ENCODE data around the gene ZNF646. TPM values are rescaled to one million over a fixed set of nuclear protein-coding genes. Genes with fewer than 3 reads are reported as not detected.

Gene ZNF646
- total and polyA plus RNA-seq, 2 experiments from 2014 or later = 7.1 to 32.6 TPM

DNA sequence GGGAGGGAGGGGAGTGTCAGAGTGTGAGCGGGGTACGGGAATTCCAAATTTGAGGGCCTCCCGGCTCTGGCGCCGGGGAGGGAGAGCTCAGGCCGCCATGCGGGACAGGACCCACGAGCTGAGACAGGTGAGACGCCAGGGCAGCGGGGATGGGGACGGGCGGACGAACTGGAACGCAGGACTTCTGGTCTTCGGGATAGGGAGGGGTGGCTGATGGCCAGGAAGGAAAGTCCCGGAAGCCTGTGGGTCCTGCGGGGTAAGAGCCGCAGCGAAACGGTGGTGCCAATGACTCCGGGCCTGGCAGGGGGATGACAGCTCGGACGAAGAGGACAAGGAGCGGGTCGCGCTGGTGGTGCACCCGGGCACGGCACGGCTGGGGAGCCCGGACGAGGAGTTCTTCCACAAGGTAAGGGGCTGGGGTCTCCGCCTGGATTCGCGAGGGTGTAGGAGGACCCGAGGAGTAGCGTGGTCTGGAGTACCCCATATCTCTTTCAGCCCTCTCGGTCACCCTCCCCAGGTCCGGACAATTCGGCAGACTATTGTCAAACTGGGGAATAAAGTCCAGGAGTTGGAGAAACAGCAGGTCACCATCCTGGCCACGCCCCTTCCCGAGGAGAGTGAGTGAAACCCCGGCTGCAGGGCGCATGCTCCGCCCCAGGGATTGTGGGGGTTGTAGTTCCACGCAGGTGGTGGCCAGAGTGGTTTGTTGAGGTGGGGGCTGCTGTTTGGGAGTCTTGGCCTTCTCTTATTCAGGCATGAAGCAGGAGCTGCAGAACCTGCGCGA, 40.3 kb upstream of the ZNF646 start:
- peak overlapping the region; percentile 87 for H3K27ac ChIP-seq
- no peak for TF ChIP-seq CTCF (IDR thresholded peaks at IDR 0.05; ENCODE audit: low read depth, low read length)
- H3K9me3 ChIP-seq (ENCODE audit: low read depth) = no peaks in the 10 kb centered on the region
- no peaks in the 10 kb centered on the region for H3K27me3 ChIP-seq
- DNase-seq (ENCODE audit: low read depth in 1 of 2, low spot score in 1 of 2) = peak; percentile 83 to 88
- no peaks in the 10 kb centered on the region for H3K4me1 ChIP-seq (ENCODE audit: low read depth)
- peak overlapping the region; percentile 75 for H3K4me3 ChIP-seq
- peaks cover 3% of the 10 kb centered on the region for H3K36me3 ChIP-seq

DNA sequence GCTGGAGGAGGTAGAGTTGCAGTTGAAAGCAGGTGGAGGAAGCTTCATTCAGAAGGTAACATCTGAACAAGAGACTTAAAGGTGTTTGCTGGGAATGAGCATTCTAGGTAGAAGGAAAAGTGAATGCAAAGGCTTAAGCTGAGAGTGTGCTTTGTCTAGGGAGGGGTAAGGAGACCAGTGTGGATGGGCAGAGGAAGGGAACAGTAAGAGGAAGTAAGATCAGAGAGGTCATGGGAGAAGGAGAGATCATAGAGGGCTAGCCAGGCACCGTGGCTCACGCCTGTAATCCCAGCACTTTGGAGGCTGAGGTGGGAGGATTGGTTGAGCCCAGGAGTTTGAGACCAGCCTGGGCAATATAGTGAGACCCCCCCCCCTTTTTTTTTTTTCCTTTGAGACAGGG, 37.5 kb upstream of the ZNF646 start:
- Histone ChIP-seq H3K9me3 (ENCODE audit: low read depth) (no peaks in the 10 kb centered on the region), H3K36me3 (peaks cover 8% of the 10 kb centered on the region), H3K4me1 (ENCODE audit: low read depth) (no peaks in the 10 kb centered on the region), H3K27ac (no peak overlapping the region), H3K27me3 (no peaks in the 10 kb centered on the region), H3K4me3 (no peak overlapping the region)
- DNase-seq (ENCODE audit: low read depth in 1 of 2, low spot score in 1 of 2) = no peak
- no peak for TF ChIP-seq CTCF (IDR thresholded peaks at IDR 0.05; ENCODE audit: low read depth, low read length)

GRCh38 chr16:31038993-31039392, 35.2 kb upstream of the ZNF646 start:
- H3K4me1 ChIP-seq (ENCODE audit: low read depth) = no peaks in the 10 kb centered on the region
- H3K9me3 ChIP-seq (ENCODE audit: low read depth) = no peaks in the 10 kb centered on the region
- DNase-seq (ENCODE audit: low read depth in 1 of 2, low spot score in 1 of 2) = no peak
- no peaks in the 10 kb centered on the region for H3K27me3 ChIP-seq
- no peak overlapping the region for H3K4me3 ChIP-seq
- TF ChIP-seq CTCF (IDR thresholded peaks at IDR 0.05; ENCODE audit: low read depth, low read length) = no peak
- H3K36me3 ChIP-seq = peaks cover 8% of the 10 kb centered on the region
- H3K27ac ChIP-seq = no peak overlapping the region

- H3K27me3 ChIP-seq = no peaks in the 10 kb centered on the region
- no peak overlapping the region for H3K4me3 ChIP-seq
- H3K36me3 ChIP-seq = peaks cover 5% of the 10 kb centered on the region
- H3K4me1 ChIP-seq (ENCODE audit: low read depth) = no peaks in the 10 kb centered on the region
- no peak for DNase-seq (ENCODE audit: low read depth in 1 of 2, low spot score in 1 of 2)
- no peak overlapping the region for H3K27ac ChIP-seq
- no peaks in the 10 kb centered on the region for H3K9me3 ChIP-seq (ENCODE audit: low read depth)
- TF ChIP-seq CTCF (IDR thresholded peaks at IDR 0.05; ENCODE audit: low read depth, low read length) = no peak
Observed at GRCh38 chr16:31042866-31043265, 31.4 kb upstream of the ZNF646 start.

GRCh38 chr16:31043352-31043751, 30.9 kb upstream of the ZNF646 start:
- Histone ChIP-seq H3K4me3 (no peak overlapping the region), H3K4me1 (ENCODE audit: low read depth) (no peaks in the 10 kb centered on the region), H3K36me3 (peaks cover 5% of the 10 kb centered on the region), H3K9me3 (ENCODE audit: low read depth) (no peaks in the 10 kb centered on the region), H3K27me3 (no peaks in the 10 kb centered on the region), H3K27ac (no peak overlapping the region)
- no peak for DNase-seq (ENCODE audit: low read depth in 1 of 2, low spot score in 1 of 2)
- no peak for TF ChIP-seq CTCF (IDR thresholded peaks at IDR 0.05; ENCODE audit: low read depth, low read length)
